ENCODE results near the gene CDA. TPM values are rescaled to one million over a fixed set of nuclear protein-coding genes. Genes with fewer than 3 reads are reported as not detected.
"Not testable (repeated sequence)": the region's sequence is repeated elsewhere in the genome, so short reads cannot be mapped to it uniquely, and the experiment has no call there.

CDA gene
- total RNA-seq, 1 donor from 2014 or later: not detected

DNA sequence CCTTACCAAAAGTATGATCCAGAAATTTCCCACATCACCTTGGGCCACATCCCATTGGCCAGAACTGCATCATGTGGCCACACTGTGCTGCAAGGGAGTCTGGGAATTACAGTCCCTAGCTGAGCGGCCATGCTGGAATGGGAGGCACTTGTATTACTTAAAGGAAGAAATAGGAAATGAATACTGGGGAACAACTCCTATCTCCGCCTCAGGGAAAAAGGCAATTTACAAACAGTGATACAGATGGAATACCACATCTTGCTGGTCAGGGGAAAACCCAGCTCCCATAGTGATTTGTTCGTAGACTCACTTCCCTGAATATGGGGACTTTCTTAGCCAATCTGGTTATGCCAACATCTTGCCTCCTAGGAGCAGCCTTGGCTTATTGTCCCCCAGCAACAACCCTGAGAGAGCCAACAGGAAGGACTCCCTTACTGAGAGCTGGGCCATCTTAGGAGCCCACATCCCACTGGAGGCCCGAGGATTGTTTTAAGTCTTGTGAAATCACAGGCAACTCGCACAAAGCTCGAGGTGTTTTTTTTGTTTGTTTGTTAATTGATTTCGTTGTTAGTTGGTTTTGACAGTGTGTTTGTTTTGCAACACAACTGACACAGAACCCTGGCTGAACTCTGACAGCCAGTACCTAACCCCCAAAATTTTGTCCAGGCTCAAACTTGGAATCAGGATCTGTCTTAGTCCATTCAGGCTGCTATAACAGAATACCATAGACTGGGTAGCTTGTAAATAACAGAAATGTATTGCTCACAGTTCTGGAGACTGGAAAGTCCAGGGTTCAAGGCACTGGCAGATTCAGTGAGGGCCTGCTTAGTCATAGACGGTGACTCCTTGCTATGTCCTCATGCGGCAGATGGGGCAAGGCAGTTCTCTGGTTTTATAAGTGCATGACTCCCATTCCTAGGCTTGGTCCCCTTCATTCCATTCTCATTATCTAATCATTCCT is 14.9 kb downstream of the CDA start:
- peaks cover 3% of the 10 kb centered on the region for H3K27me3 Mint-ChIP-seq (ENCODE audit: low read depth)
- no peak overlapping the region for H3K4me3 Mint-ChIP-seq
- H3K4me1 Mint-ChIP-seq: no peaks in the 10 kb centered on the region
- peaks cover 3% of the 10 kb centered on the region for H3K9me3 Mint-ChIP-seq
- H3K27ac Mint-ChIP-seq (ENCODE audit: unreplicated experiment): no peak overlapping the region
- no peak for DNase-seq (ENCODE audit: low read depth, low spot score)
- TF ChIP-seq CTCF (conservative IDR thresholded peaks at IDR 0.05): no peak
- no peaks in the 10 kb centered on the region for H3K36me3 Mint-ChIP-seq (ENCODE audit: low read depth)

DNA sequence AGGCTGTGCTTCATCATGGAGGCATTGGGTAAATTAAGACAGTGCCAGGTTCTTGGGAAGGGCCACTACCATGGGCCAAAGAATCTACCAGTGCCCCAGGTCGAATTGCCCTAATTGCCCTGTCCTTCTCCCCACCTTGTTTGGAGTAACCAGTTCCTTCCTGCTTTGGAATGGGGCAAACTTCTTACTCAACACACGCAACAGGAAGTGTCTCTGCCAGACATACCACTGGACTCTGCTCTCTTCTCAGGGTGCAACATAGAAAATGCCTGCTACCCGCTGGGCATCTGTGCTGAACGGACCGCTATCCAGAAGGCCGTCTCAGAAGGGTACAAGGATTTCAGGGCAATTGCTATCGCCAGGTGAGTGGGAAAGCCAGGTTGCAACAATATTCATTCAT is 15.8 kb downstream of the CDA start:
- DNase-seq (ENCODE audit: low read depth, low spot score): no peak
- Mint-ChIP-seq H3K27ac (ENCODE audit: unreplicated experiment) (no peak overlapping the region), H3K36me3 (ENCODE audit: low read depth) (no peaks in the 10 kb centered on the region), H3K4me1 (peaks cover 2% of the 10 kb centered on the region), H3K27me3 (ENCODE audit: low read depth) (peaks cover 3% of the 10 kb centered on the region), H3K9me3 (peaks cover 3% of the 10 kb centered on the region), H3K4me3 (no peak overlapping the region)
- TF ChIP-seq CTCF (conservative IDR thresholded peaks at IDR 0.05): no peak

- DNase-seq (ENCODE audit: low read depth, low spot score); H3K4me1 Mint-ChIP-seq; H3K27ac Mint-ChIP-seq (ENCODE audit: unreplicated experiment); H3K27me3 Mint-ChIP-seq (ENCODE audit: low read depth); H3K4me3 Mint-ChIP-seq; H3K36me3 Mint-ChIP-seq (ENCODE audit: low read depth); H3K9me3 Mint-ChIP-seq: not testable (repeated sequence)
Measured at GRCh38 chr1:20606801-20607570, 18.1 kb downstream of the CDA start.

DNA sequence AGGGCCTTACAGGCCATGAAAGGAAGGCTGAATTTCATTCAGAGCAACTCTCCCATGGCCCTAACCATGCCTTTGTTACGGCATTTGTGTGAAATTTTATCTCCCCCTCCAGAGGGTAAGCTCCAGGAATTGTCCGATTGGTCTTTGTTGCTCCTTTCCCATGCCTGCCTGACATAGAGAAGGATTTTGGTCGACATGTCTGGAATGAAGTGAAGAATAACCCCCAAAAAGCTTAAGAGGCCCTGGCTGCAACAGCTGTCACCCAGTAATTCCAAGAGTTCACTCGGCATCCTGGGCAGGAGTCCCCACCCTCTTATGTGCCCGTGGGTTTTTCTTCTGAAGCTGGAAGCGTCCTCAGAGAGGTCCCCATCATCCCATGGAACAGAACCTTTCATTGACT is 20.6 kb downstream of the CDA start:
- Mint-ChIP-seq H3K4me1 (peaks cover 18% of the 10 kb centered on the region), H3K9me3 (no peaks in the 10 kb centered on the region), H3K4me3 (no peak overlapping the region), H3K36me3 (ENCODE audit: low read depth) (no peaks in the 10 kb centered on the region), H3K27ac (ENCODE audit: unreplicated experiment) (no peak overlapping the region), H3K27me3 (ENCODE audit: low read depth) (peaks cover 3% of the 10 kb centered on the region)
- no peak for DNase-seq (ENCODE audit: low read depth, low spot score)
- TF ChIP-seq CTCF (conservative IDR thresholded peaks at IDR 0.05): no peak

GRCh38 chr1:20610970-20611369 is 22.1 kb downstream of the CDA start:
- no peak overlapping the region for H3K27ac Mint-ChIP-seq (ENCODE audit: unreplicated experiment)
- H3K4me1 Mint-ChIP-seq: peaks cover 18% of the 10 kb centered on the region
- H3K4me3 Mint-ChIP-seq: no peak overlapping the region
- no peak for DNase-seq (ENCODE audit: low read depth, low spot score)
- H3K9me3 Mint-ChIP-seq: no peaks in the 10 kb centered on the region
- no peaks in the 10 kb centered on the region for H3K36me3 Mint-ChIP-seq (ENCODE audit: low read depth)
- no peak for TF ChIP-seq CTCF (conservative IDR thresholded peaks at IDR 0.05)
- peaks cover 3% of the 10 kb centered on the region for H3K27me3 Mint-ChIP-seq (ENCODE audit: low read depth)
